ENCODE measurements around the gene TLR9.

The TLR9 gene

GRCh38 chr3:52198643-52199608 lies 26.5 kb downstream of the TLR9 start:
- Histone ChIP-seq H3K4me3 (ENCODE audit: extremely low read depth, insufficient read depth, low read length, poor library complexity, severe bottlenecking) (peak overlapping the region; percentile 70), H3K36me3 (ENCODE audit: control insufficient read depth, insufficient read depth, low read length) (peaks cover 49% of the 10 kb centered on the region), H3K9me3 (ENCODE audit: control insufficient read depth, low read length) (no peaks in the 10 kb centered on the region), H3K4me1 (ENCODE audit: control insufficient read depth, insufficient read depth, low read length, poor library complexity, severe bottlenecking) (peaks cover 15% of the 10 kb centered on the region), H3K27ac (ENCODE audit: low read depth, low read length, severe bottlenecking) (no peak overlapping the region)
- WGBS, 2 experiments (ENCODE audit: insufficient coverage in 2 of 2), result 63% methylated on average over 9 to 11 of the region's 14 CpGs

- peaks cover 15% of the 10 kb centered on the region for H3K4me1 ChIP-seq (ENCODE audit: control insufficient read depth, insufficient read depth, low read length, poor library complexity, severe bottlenecking)
- peak within 1 kb of the TSS; percentile 70 for H3K4me3 ChIP-seq (ENCODE audit: extremely low read depth, insufficient read depth, low read length, poor library complexity, severe bottlenecking)
- no peaks in the 10 kb centered on the region for H3K9me3 ChIP-seq (ENCODE audit: control insufficient read depth, low read length)
- H3K27ac ChIP-seq (ENCODE audit: low read depth, low read length, severe bottlenecking), result no peak within 1 kb of the TSS
- peaks cover 40% of the 10 kb centered on the region for H3K36me3 ChIP-seq (ENCODE audit: control insufficient read depth, insufficient read depth, low read length)
- 1% methylated on average over 58 to 62 of the region's 71 CpGs for WGBS, 2 experiments (ENCODE audit: insufficient coverage in 2 of 2)
These were observed 27.4 kb downstream of the TLR9 start, which contains the start of gene ALAS1 for GRCh38 chr3:52197842-52198625. Gene ALAS1, plus strand, starts transcription at chr3:52198160. Its CDS starts 1,082 bp downstream, at chr3:52199242.

- peak overlapping the region; percentile 70 for H3K4me3 ChIP-seq (ENCODE audit: extremely low read depth, insufficient read depth, low read length, poor library complexity, severe bottlenecking)
- 74 to 76% methylated on average over 7 of the region's 10 CpGs for WGBS, 2 experiments (ENCODE audit: insufficient coverage in 2 of 2)
- peaks cover 15% of the 10 kb centered on the region for H3K4me1 ChIP-seq (ENCODE audit: control insufficient read depth, insufficient read depth, low read length, poor library complexity, severe bottlenecking)
- peaks cover 34% of the 10 kb centered on the region for H3K36me3 ChIP-seq (ENCODE audit: control insufficient read depth, insufficient read depth, low read length)
- H3K27ac ChIP-seq (ENCODE audit: low read depth, low read length, severe bottlenecking), result no peak overlapping the region
- no peaks in the 10 kb centered on the region for H3K9me3 ChIP-seq (ENCODE audit: control insufficient read depth, low read length)
These were observed 28.0 kb downstream of the TLR9 start for GRCh38 chr3:52197499-52197841.

- Histone ChIP-seq H3K9me3 (ENCODE audit: control insufficient read depth, low read length) (no peaks in the 10 kb centered on the region), H3K36me3 (ENCODE audit: control insufficient read depth, insufficient read depth, low read length) (peaks cover 30% of the 10 kb centered on the region), H3K27ac (ENCODE audit: low read depth, low read length, severe bottlenecking) (no peak overlapping the region), H3K4me3 (ENCODE audit: extremely low read depth, insufficient read depth, low read length, poor library complexity, severe bottlenecking) (no peak overlapping the region), H3K4me1 (ENCODE audit: control insufficient read depth, insufficient read depth, low read length, poor library complexity, severe bottlenecking) (peaks cover 15% of the 10 kb centered on the region)
- WGBS, 2 experiments (ENCODE audit: insufficient coverage in 2 of 2), result 83 to 97% methylated on average over 1 to 3 of the region's 3 CpGs
These were observed 28.5 kb downstream of the TLR9 start for GRCh38 chr3:52196977-52197376.

GRCh38 chr3:52195823-52196331 lies 29.6 kb downstream of the TLR9 start:
- WGBS, 2 experiments (ENCODE audit: insufficient coverage in 2 of 2), result 88 to 89% methylated on average over 10 of the region's 10 CpGs
- Histone ChIP-seq H3K36me3 (ENCODE audit: control insufficient read depth, insufficient read depth, low read length) (peaks cover 19% of the 10 kb centered on the region), H3K4me3 (ENCODE audit: extremely low read depth, insufficient read depth, low read length, poor library complexity, severe bottlenecking) (no peak overlapping the region), H3K27ac (ENCODE audit: low read depth, low read length, severe bottlenecking) (no peak overlapping the region), H3K4me1 (ENCODE audit: control insufficient read depth, insufficient read depth, low read length, poor library complexity, severe bottlenecking) (peaks cover 13% of the 10 kb centered on the region), H3K9me3 (ENCODE audit: control insufficient read depth, low read length) (no peaks in the 10 kb centered on the region)

- peaks cover 9% of the 10 kb centered on the region for H3K4me1 ChIP-seq (ENCODE audit: control insufficient read depth, insufficient read depth, low read length, poor library complexity, severe bottlenecking)
- H3K9me3 ChIP-seq (ENCODE audit: control insufficient read depth, low read length), result no peaks in the 10 kb centered on the region
- no peak overlapping the region for H3K27ac ChIP-seq (ENCODE audit: low read depth, low read length, severe bottlenecking)
- peaks cover 15% of the 10 kb centered on the region for H3K36me3 ChIP-seq (ENCODE audit: control insufficient read depth, insufficient read depth, low read length)
- 90 to 100% methylated on average over 1 to 2 of the region's 3 CpGs for WGBS, 2 experiments (ENCODE audit: insufficient coverage in 2 of 2)
- H3K4me3 ChIP-seq (ENCODE audit: extremely low read depth, insufficient read depth, low read length, poor library complexity, severe bottlenecking), result no peak overlapping the region
These were observed 30.2 kb downstream of the TLR9 start for GRCh38 chr3:52195291-52195597.

DNA sequence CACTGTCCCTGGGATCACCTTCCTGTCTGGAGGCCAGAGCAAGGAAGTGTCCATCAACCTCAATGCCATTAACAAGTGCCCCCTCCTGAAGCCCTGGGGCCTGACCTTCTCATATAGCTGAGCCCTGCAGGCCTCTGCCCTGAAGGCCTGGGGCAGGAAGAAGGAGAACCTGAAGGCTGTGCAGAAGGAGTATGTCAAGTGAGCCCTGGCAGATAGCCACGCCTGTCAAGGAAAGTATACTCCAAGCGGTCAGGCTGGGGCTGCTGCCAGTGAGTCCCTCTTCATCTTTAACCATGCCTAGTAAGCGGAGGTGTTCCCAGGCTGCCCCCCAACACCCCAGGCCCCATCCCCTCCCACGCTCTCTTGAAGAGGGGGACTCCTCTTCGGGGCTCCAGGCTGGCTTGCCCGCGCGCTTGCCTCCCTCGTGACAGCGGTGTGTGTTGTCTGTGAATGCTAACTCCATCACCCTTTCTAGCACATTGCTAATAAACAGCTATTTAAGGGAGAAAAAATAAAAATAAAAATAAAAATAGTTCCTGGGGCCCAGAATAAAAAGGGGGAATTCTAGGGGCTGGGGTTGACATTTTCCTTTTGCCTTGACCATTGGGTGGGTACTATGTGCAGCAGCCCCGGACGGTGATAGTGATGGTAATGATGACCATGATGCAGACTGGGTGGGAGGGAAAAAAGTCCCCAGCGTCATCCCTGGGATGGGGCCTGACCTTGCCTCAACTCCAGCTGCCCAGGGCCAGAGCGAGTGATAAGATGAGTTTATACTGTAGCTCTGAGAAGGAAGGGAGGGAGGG lies 30.8 kb downstream of the TLR9 start:
- 89 to 91% methylated on average over 5 to 6 of the region's 14 CpGs for WGBS, 2 experiments (ENCODE audit: insufficient coverage in 2 of 2)
- no peak overlapping the region for H3K4me3 ChIP-seq (ENCODE audit: extremely low read depth, insufficient read depth, low read length, poor library complexity, severe bottlenecking)
- H3K27ac ChIP-seq (ENCODE audit: low read depth, low read length, severe bottlenecking), result no peak overlapping the region
- no peaks in the 10 kb centered on the region for H3K9me3 ChIP-seq (ENCODE audit: control insufficient read depth, low read length)
- peaks cover 9% of the 10 kb centered on the region for H3K4me1 ChIP-seq (ENCODE audit: control insufficient read depth, insufficient read depth, low read length, poor library complexity, severe bottlenecking)
- peaks cover 9% of the 10 kb centered on the region for H3K36me3 ChIP-seq (ENCODE audit: control insufficient read depth, insufficient read depth, low read length)

GRCh38 chr3:52193065-52193464 lies 32.4 kb downstream of the TLR9 start:
- no peak overlapping the region for H3K4me3 ChIP-seq (ENCODE audit: extremely low read depth, insufficient read depth, low read length, poor library complexity, severe bottlenecking)
- no peak overlapping the region for H3K27ac ChIP-seq (ENCODE audit: low read depth, low read length, severe bottlenecking)
- WGBS, 2 experiments (ENCODE audit: insufficient coverage in 2 of 2), result 86 to 94% methylated on average over 14 to 17 of the region's 18 CpGs
- no peaks in the 10 kb centered on the region for H3K36me3 ChIP-seq (ENCODE audit: control insufficient read depth, insufficient read depth, low read length)
- no peaks in the 10 kb centered on the region for H3K4me1 ChIP-seq (ENCODE audit: control insufficient read depth, insufficient read depth, low read length, poor library complexity, severe bottlenecking)
- no peaks in the 10 kb centered on the region for H3K9me3 ChIP-seq (ENCODE audit: control insufficient read depth, low read length)

- no peaks in the 10 kb centered on the region for H3K4me1 ChIP-seq (ENCODE audit: control insufficient read depth, insufficient read depth, low read length, poor library complexity, severe bottlenecking)
- no peak overlapping the region for H3K4me3 ChIP-seq (ENCODE audit: extremely low read depth, insufficient read depth, low read length, poor library complexity, severe bottlenecking)
- no peaks in the 10 kb centered on the region for H3K36me3 ChIP-seq (ENCODE audit: control insufficient read depth, insufficient read depth, low read length)
- 60 to 90% methylated on average over 2 to 3 of the region's 4 CpGs for WGBS, 2 experiments (ENCODE audit: insufficient coverage in 2 of 2)
- no peaks in the 10 kb centered on the region for H3K9me3 ChIP-seq (ENCODE audit: control insufficient read depth, low read length)
- no peak overlapping the region for H3K27ac ChIP-seq (ENCODE audit: low read depth, low read length, severe bottlenecking)
These were observed 33.8 kb downstream of the TLR9 start for GRCh38 chr3:52191663-52192062.
